HG03439 (cell line): ENCODE data around the gene GPN2.
"Not testable (repeated sequence)": the region's sequence is repeated elsewhere in the genome, so short reads cannot be mapped to it uniquely, and the experiment has no call there.

Experiments used
- ATAC-seq: cut with Tn5 transposase; IDR thresholded peaks from one replicate; pipeline ENCODE4 v1.9.1; 2021; ENCODE audit warnings: mild to moderate bottlenecking, moderate library complexity; ENCODE audit not compliant: unreplicated experiment

The GPN2 gene

GRCh38 chr1:26907071-26907917, 17.2 kb upstream of the GPN2 start:
- ATAC-seq, result no peak

- no peak for ATAC-seq
Observed at GRCh38 chr1:26900815-26901511, 10.9 kb upstream of the GPN2 start.

DNA sequence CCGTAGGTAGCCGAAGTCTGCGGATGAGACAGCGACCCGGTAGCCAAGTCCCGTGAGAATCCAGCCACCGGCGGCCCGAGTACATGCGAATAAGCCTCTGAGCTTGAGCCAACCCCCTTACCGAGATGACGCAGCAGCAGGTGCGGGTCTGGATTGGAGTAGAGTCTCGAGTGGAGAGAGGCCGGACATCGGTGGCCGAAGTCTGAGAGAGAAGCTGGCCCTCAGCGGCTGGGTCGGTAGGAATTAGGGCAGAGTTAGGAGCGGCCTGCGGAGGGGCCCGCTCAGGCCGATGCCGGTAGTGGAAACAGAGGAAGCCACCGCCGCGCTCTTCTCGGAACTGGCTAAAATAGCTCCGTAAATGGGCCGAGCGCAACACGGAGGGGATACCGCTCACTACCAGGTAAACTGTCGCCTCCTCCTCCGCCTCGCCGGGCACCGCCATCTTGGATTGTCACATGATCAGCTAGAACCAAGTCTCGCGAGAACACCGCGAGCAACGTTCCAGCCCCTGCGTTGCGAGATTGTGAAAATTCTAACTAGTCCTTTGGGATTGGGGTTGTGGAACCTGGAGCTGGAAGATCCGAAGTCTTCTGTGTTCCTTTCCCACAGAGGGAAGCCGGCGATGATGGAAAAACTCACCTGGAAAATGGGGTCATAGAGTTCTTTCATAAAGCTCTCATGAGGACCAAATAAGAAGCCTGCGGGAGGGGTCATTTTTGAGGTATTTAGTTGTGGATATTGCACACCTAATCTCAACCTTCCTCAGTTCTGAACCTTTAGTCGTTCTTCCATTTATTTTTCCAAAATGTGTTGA, 10.1 kb upstream of the GPN2 start, which contains the start of gene GPATCH3:
Gene GPATCH3, minus strand, starts transcription at position 467 of the 814 bp plus-strand sequence. Its CDS starts 25 bp downstream, at position 442.
- ATAC-seq, result peak; percentile 67

- ATAC-seq, result no peak
Observed at GRCh38 chr1:26897351-26897750, 7.3 kb upstream of the GPN2 start.

GRCh38 chr1:26894263-26894662, 4.2 kb upstream of the GPN2 start:
- no peak for ATAC-seq

GRCh38 chr1:26890467-26890796, 349 bp upstream of the GPN2 start:
- ATAC-seq, result peak; percentile 15

GRCh38 chr1:26888231-26888630, 1.9 kb downstream of the GPN2 start:
- ATAC-seq, result no peak

DNA sequence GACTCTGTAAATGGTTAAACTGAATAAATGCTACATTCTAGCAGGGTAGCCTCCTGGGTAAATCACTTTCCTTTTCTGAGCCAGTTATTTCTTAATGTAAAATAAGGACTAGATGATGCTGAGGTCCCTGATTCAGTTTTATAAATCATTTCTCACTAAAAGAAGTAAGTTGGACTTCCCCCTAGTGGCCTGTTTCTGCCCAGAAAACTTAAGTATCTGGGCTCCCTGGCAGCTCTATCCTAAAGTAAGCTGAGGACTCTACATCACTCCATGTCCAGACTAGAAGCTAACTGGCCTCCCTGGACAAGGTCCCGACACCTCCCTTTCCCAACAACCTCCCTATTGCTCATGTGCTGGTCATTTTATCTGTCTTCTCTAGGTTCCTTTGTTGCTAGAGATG, 3.0 kb downstream of the GPN2 start:
- ATAC-seq, result no peak

DNA sequence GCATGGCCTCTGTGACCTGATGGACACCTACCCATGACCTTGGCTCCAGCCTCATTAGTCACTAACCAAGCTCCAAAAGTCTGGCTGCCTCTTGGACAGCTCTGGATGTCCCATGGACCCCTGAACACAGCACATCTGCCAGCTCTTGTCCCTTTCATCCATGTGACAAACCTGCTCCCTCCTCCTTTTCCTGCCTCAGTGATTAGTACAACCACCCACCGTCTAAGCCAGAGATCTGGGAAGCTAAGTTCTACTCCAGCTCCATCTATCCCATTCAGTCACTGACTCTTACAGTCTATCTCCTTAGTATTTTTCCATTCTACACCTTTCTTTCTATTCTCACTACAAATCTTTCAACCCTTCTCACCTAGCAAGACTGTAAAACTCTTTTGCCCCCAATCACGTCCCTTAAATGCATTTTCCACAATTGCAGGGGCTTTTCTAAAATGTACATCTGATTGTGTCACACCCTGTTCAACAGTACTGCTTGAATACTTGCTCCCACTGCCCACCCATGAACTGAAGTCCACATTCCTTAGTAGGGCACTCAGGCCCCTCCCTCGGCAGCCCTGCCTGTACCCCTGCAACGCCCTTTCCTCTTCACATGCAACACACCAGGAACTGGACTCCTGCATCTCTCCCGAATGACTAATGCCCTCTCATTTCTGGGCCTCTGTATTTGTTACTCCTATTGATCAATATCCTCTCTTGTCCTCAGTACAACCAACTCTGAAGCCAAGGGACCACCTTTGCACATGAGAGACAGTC, 7.2 kb downstream of the GPN2 start:
- no peak for ATAC-seq

- ATAC-seq, result not testable (repeated sequence)
Observed at GRCh38 chr1:26881611-26882010, 8.5 kb downstream of the GPN2 start.

- no peak for ATAC-seq
Observed at GRCh38 chr1:26879793-26880192, 10.3 kb downstream of the GPN2 start.

DNA sequence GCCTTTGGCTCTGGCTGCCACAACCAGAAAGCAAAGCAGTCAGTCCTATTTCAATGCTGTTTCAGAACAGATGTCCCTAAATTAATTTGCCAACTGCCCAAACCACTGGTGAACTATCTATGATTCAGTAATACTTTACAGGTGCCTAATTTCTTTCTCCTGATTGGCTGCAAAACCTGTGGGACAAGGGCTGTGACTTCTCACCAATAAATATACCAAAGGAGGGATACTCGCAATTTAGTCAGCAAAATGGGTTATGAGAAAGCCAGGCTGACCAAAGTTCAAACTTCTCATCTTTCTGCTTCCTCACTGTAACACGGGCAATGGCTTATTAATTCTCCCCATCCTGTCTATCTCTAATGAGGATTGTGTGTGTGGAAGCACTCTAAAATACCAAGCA, 12.8 kb downstream of the GPN2 start:
- no peak for ATAC-seq

GRCh38 chr1:26874896-26875295, 15.2 kb downstream of the GPN2 start:
- ATAC-seq, result no peak

GRCh38 chr1:26873097-26873496, 17.0 kb downstream of the GPN2 start:
- ATAC-seq, result not testable (repeated sequence)

DNA sequence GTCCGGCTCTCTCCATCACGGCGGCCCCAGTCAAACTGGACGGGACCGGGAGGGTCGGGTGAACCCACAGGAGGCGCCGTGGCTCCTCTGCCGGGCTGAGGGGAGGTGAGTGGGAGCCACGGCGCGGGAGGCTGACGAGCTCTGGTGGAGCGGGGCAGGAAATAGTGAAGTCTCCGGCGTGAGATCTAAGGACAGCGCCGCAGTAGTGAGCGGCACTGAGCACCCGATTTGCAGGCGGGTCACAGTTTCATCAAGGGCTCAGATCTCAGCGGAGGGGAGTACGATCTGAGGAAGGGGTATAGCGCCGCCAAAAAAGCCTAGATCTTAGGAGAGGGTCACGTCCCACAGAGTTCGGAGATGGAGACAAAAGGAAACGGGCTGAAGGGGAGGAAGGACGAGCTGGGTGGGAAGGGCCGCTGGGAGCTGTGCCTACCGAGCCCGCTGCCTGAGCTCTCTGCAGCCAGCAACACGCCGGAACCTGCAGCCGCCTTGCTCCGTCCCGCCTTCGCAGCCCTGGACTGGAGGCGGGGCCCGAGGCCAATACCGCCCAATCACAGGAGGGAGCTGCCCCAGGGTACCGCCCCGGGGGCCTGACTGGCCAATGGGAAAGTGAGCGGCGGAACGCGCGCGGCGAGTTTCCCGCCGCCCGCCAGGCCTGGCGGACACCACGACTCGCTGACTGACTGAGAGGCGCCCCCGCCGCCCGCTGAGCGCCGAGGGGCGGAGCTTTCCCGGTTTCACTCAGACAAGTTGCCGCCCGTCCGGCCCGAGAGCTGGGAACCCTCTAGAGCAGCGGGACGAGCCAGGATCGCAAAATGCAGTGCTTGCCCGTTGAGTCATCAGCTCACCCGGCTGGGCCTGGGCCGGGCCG, 25.2 kb downstream of the GPN2 start:
- ATAC-seq, result peak; percentile 90

DNA sequence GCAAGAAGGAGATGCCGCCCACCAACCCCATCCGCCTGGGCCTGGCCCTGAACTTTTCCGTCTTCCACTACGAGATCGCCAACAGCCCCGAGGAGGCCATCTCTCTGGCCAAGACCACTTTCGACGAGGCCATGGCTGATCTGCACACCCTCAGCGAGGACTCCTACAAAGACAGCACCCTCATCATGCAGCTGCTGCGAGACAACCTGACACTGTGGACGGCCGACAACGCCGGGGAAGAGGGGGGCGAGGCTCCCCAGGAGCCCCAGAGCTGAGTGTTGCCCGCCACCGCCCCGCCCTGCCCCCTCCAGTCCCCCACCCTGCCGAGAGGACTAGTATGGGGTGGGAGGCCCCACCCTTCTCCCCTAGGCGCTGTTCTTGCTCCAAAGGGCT, 26.4 kb downstream of the GPN2 start:
- no peak for ATAC-seq

DNA sequence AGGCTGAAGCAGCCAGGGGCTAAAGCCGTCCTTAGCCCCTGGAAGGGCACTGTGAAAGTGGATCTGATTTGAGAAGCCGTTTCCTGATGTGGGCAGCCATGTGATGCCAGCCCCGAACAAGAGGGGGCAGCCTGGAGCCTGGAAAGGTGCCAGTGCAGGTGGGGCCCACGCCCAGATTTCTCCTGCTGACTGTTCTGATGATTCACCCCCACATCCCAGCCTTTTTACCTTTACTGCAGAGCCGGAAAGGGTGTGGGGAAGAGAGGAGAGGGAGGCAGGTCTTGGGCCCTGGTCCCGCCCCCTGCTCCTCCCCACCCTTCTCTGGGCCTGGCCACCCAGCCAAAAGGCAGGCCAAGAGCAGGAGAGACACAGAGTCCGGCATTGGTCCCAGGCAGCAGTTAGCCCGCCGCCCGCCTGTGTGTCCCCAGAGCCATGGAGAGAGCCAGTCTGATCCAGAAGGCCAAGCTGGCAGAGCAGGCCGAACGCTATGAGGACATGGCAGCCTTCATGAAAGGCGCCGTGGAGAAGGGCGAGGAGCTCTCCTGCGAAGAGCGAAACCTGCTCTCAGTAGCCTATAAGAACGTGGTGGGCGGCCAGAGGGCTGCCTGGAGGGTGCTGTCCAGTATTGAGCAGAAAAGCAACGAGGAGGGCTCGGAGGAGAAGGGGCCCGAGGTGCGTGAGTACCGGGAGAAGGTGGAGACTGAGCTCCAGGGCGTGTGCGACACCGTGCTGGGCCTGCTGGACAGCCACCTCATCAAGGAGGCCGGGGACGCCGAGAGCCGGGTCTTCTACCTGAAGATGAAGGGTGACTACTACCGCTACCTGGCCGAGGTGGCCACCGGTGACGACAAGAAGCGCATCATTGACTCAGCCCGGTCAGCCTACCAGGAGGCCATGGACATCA, 27.1 kb downstream of the GPN2 start, which contains the start of gene SFN:
Gene SFN, plus strand, starts transcription at position 369 of the 904 bp plus-strand sequence. Its CDS starts 64 bp downstream, at position 433.
- no peak for ATAC-seq

DNA sequence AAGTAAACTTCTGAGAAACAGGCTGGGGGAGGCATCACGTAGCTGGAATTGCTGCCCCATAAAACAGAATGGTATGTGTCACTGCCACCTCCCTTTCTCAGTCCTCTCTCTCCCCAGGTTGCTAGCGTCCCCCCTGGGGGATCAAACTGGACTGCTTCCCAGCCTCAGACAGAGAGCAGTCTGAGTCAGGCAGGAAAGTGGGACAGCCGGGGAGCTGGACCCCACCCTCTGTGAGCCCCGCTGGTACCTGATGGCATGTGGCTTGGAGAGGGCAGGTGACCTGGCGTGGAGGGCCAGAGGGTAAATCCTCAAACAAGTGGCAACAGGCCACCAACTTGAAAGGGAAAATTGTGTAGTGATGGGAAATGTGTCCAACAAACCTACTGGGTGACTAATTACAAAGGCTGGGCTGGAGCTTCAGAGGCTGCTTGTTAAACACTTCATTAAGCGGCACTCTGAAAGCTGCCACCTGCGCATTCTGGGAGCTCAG, 28.1 kb downstream of the GPN2 start:
- no peak for ATAC-seq
